ENCODE data around the gene NCKAP5L.

- TF ChIP-seq CTCF (IDR thresholded peaks at IDR 0.05; ENCODE audit: low read depth, low read length, poor library complexity, severe bottlenecking), result no peak
- TF ChIP-seq EZH2phosphoT487 (IDR thresholded peaks at IDR 0.05; ENCODE audit: borderline replicate concordance, low read length), result no peak
Measured at GRCh38 chr12:49875115-49875720, 47.0 kb upstream of the NCKAP5L start.
